GM21737 (cell line): ENCODE data around the gene PRUNE2.

Experiments used
- ATAC-seq: cut with Tn5 transposase; IDR thresholded peaks from one replicate; pipeline ENCODE4 v1.9.1; 2021; ENCODE audit warnings: mild to moderate bottlenecking, moderate library complexity; ENCODE audit not compliant: unreplicated experiment

Gene PRUNE2

DNA sequence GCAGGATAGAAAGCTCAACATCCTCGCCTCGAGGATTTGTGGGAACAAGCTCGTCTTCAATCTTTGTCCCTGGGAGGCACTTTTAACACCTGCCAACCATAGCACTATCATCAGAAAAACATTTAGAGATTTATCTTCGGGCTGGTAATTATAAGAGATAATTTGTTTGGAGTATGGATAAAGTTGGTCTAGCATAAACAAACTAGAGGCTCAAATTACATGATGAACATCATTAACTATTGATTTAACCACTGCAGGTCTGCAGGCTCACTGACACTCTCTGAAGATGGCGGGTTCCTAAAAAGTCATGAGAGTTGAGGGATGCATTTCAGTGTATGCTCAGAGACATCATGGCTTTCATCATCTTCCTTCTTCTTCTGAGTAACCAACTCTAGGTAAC lies 167.5 kb downstream of the PRUNE2 start:
- no peak for ATAC-seq

DNA sequence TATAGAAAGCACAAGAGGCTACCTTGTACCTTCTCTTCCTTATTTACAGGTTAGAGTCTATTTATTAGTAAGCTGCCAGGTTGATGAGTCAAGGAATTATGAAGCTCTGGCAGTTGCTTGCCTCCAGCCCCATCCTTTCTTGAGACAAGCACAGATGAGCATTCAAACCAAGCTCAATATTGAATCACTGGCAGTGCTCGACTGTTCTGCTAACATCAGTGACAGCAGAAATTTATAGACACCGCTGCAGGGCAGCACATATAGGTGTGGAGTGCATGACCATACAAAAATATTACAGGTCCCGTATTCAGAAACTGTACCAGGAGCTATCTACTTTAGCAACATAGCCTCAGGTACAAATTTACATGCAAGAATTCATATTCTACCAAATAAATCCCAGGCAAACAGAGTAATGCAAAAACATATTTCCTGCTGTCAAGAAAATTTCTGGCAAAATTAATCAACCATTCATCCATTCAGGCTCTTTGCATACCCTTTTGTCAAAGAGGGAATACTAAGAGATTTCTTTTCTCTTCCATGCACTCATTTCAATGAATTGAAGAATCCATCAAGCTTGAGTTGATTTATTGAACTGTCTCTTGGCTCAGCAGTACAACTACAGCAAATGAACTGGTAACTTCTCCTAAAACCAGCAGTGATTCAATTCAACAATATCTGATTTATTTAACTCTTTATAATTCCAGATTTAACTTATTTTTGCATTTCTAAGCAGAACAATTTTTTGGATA lies 168.6 kb downstream of the PRUNE2 start:
- no peak for ATAC-seq

DNA sequence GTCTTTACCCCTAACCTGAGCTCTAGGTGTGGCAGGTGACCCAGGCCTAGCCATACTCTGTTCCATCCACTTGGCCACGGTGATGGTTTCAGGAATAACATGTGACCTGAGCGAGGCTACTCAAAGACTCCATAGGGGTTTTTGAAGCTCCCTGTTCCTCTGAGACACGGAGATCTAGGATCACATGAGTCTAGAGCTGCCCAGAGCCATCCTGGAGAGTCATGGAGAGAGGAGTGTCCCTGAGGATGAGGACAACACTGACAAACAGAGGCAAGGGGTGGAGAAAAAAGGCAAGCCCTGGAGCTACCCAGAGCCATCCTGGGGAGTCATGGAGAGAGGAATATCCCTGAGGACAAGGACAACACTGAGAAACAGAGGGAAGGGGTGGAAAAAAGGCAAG lies 171.2 kb downstream of the PRUNE2 start:
- ATAC-seq, result no peak

DNA sequence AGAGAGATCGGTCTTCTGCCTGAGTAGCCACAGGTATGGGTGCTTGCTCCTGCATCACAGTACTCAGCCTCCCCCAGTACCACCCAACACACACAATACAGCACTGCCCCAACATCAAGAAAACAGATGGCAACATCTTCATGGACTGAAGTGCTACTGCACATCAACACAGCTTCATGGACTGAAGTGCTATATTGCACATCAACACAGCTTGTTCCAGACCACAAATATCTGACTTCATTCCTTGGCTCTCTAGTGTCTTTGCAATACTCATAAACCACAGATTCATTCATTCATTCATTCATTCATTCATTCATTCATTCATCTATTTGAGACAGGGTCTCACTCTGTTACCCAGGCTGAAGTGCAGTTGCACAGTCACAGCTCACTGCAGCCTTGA lies 172.8 kb downstream of the PRUNE2 start:
- ATAC-seq, result no peak

DNA sequence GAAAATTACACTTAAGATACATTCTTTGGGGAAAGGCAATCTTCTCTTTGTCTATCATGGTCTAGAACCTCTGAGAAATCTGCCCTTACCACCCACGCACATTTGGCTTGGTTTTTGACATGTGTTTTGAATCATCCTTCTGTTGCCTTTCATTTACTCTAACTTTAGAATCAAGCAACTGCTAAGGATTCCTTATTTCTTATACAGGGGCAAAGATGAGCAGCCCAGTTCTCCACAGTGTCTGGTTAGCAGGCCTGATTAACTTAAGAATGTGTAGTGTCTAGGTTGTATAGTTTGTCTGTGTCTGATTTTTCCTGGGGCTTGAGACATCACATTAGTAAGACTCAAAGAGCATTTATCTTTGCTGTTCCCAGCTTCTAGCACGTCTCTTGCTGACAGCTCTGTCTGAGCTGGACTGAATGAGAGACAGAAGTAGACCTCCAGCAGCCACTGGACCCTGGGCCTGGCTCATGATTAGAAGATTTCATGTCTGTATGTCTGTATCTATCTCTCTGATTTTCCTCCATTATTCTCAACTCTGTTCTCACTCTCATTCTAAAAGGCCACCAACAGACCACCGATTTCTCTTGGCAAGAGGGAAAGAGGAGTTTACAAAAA lies 173.5 kb downstream of the PRUNE2 start:
- no peak for ATAC-seq

DNA sequence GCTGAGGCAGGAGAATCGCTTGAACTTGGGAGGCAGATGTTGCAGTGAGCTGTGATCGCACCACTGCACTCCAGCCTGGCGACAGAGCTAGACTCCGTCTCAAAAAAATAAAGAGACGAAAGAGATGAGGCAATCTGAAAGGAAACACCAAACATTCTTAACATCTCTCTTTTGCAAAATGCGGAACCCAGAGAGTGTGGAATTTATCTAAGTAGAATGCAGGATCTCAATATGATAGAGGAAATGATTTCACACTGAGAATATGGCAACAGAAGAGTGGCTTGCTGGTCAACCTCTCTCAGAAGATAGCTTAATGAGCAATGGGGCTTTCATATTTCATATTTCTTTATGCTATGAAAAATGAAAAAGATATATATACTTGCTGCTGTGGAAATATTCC lies 175.1 kb downstream of the PRUNE2 start:
- no peak for ATAC-seq

DNA sequence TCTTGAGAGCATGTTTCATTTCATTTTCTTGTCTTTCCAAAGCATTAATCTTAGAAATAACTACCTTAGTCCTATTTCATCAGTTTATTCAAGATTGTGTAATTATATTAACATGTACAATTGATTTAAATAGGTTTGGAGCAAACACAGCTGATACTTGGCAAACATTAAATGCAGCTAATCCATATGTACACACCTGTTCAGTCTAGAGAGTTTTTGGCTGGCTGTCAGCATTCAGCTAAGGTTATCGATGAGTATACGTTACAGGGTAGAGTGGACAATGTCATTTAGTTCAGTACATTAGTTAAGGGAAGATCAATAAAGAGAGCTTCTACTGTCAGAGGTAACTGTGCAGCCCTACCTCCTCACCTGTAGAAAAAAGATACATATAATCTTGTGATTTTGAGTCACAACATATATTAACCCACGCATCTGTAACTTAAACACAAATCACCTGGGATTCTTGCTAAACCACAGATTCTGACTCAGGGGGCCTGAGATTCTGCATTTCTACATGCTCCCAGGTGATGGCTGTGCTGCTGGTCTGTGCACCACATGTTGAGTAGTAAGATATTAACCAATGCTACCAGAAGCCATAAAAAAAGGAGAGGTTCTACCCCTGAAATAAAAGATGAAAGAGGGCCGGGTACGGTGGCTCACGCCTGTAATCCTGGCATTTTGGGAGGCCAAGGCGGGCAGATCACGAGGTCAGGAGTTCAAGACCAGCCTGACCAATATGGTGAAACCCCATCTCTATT lies 175.8 kb downstream of the PRUNE2 start:
- ATAC-seq, result no peak

DNA sequence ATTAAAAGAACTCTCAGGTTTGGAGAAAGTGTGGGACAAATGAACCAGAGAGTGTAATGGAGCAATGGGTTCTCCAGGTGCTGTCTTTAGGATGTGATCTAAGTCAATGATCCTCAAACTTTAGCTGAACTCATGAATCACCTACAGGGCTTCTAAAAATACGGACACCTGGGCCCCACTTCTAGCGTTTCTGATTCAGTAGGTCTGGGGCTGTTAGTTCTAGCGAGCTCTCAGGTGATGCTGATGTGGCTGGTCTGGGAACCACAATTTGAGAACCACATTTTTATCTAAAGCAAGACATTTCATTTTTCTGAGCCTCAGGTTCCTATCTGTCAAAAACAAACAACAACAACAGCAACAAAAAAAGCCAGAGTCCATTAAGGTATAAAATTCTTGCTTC lies 176.8 kb downstream of the PRUNE2 start:
- no peak for ATAC-seq

DNA sequence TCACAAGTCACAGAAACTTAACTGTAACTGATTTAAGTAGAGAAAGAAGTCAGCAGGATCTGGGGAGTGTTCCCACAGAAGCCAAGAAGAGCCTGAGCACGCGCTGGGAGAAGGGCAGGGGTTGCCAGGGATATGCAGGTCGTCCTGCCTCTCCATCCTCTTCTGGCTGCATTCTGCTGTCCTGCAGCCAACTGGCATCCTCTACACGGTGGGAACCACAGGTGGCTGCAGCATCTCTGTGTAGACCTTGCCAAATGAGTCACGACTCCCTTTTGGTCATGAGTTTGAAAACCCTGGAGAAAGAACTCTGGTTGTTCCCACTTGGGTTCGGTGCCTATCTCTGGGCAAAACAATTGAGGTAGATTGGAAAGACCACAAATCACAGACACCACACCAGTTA lies 180.0 kb downstream of the PRUNE2 start:
- no peak for ATAC-seq

DNA sequence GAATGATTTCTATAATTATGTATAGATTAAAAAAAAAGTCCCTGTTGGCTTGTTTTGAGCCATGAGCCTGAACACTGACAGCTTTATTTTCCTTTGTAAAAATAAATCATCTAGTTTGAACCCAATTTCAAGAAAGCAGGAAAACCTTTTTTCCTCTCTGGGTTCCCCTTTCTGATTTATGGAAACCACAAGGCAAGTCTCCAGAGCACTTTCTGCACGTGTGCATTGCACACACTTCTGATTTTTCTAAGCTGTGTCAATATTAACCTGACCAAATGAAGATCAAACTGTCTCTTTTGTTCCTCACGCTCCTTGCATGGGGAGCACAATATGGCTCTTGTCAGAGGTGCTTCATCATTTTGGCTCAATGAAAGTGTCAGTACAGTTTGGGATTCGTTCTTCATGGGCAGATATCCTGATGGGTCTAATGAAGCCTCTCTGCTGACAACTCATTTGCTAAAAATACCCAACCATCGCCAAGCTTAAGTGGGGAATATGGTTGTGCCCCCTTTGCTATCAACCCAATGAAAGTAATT lies 180.8 kb downstream of the PRUNE2 start:
- ATAC-seq, result no peak

DNA sequence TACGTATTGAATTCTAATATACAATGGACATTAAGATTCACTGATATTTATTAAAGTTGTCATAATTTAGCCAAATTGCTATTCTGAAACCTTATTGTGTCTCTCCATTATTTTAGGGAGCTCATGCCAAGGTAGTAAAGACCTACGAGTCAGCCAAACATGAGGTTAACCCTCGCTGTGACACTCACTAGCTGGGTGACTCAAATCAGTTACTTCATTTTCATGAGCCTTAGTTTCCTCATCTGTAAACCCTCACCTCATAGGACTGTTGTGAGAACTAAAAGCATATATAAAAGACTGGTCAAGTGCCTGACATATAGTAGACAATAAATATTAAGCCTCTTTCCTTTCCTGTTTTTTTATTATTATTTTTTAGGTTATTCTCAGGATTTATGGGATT lies 185.7 kb downstream of the PRUNE2 start:
- ATAC-seq, result no peak

DNA sequence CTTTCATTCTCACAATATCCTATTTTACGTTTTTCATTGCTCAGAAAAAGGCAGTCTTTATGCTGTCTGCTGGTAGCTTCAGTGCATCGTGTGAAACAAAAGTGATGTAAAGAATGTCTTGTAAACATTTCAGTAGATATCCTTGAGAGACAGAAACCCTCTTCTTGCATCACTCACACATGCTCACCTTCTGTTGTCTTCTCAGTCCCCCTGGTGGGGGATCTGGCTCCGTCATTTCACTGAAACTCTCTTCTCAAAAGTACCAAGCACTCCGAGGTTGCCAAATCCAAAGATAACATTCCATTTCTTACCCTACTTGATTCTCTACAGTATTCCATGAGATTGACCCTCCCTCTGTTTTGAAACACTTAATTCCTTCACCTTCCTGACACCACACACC lies 187.7 kb downstream of the PRUNE2 start:
- no peak for ATAC-seq

DNA sequence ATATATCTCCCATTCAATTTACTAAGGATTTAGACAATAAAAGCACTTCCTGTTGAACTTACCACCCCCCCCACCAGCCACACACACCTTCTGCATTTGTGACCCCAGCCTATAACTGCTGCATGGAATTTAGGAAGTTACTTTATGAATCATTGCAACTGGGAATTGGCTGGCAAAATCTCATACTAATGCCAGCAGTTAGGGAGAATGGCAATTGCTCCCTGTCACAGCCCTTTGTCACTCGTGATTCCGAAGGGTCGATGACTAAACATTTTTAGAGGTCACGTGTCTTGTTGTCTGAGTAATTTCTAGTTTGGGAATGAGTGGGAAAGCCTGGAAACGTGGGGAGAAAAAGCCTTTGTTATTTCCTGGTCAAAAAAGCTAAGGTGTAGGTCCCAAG lies 188.3 kb downstream of the PRUNE2 start:
- no peak for ATAC-seq

DNA sequence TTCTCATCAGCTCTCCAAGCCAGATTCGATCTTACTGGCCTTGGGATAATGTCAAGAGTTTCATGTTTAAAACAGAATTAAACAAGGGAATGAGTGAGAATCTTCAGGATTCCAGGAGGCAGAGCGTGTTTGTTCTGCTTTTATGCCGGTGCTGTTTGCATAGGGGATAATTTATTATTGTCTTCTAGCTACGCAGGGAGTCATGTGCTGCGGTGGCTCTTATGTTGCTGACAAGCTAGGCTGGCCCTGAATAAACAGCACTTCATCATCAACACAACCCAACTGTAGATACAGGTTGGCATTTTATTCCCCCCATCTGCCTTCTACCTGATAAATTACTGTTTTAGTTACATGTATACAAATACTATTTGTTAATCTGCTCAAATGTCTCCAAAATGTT lies 188.7 kb downstream of the PRUNE2 start:
- ATAC-seq, result no peak

DNA sequence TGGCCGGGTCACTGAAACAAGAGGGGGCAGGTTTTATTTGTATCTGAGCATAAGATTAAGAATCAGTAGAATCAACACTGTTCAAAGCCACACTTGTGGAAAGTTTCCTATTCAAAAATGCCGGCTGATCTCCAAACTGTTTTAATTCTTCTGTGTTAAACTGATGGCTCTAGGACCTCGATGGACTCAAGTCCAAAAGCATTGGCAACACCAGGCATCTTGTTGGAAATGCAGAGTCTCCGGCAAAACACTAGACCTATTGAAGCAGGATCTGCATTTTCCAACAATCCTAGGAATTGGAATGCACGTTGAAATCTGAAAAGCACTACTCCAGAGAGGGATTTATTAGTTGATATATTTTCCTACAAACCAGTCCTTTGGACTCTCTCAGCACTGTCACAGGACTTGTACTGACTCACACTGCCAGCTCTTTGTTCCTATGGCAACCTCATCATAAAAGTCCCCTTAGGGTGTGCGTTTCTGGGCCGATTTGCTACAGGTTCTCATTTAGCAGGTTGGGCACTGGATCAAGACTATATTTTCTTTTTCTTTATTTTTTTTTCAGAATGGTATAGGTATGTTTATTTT lies 189.7 kb downstream of the PRUNE2 start:
- no peak for ATAC-seq

DNA sequence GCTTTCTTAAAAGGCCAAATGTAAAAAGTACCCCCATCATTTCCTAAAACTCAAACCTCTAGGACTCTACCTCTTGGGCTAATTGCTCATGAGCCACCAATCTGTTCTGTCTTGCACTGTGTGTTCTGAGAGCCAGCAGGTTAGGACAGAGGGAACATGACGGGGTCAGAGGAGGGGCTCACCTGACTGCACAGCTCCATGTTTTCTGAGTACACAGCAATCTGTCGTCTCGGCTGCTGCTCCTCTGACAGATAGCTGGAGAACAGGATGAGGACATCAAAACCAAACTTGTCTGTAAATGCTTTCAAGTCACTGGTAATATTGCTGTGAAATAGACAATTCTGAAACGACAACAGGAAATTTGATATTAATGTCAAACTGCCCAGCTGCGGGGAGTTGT lies 192.5 kb downstream of the PRUNE2 start:
- ATAC-seq, result no peak

DNA sequence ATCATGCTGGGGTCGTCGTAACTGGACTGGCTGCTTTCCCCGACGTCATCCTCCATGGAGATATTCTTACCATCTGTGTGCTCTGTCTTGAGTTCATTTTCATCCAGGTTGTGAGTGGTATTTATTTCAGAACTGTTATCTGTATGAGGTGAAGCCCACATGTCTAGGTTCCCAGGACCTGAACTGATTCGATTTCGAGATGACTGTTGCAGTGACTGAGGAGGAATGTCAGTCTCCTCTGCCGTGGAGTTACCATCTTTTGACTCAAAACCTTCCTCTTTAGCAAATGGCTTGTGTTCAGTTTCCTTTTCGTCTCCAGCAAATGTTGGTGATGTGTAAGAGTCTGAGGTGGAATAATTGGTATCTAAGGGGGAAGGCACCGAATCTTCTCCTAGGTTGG lies 196.9 kb downstream of the PRUNE2 start:
- ATAC-seq, result no peak

DNA sequence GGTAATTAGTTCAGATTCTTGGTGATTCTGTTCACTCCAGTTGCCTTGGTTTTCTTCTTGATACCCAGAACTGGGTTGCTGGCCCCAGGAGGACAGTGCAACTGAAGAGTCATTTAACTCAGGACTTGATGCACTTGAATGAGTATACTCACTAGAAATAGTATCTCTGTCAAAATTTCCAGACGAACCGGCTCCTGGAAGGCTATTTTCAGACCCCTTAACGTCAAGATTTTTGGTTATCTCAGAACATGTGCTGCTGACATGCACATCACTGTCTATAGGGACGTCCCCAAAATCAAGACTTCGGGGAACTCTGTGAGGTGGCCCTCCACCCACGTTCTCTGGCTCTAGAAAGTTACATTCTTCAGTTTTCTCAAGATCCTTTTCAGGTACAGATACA lies 198.4 kb downstream of the PRUNE2 start:
- no peak for ATAC-seq

DNA sequence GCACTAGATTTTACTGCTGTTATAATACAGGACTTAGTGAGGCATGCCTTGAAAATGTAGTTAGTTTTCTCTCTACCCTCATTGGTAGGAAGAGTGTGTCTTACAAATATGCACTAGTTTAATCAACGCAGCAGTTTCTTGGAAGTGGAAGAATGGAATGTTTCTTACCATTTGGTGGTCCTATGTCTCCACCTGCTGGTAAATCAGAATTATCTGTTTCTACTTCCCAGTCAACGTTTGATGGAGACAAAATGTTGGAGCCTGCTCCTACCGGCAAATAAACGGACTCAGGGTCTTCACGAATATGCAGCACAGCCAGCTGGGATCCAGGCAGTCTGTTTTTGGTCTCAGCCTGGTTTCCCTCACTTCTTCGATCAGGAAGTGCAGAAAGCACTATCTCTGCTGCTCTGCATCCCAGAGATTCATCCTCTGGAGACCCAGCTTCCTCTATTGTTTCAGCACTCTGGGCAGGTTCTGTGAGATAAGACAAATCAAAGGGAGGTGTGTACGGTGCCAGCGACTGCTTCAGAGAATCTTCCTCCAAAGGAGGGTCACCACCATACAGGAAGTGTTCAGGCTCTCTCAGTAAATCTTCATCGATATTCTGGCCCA lies 201.2 kb downstream of the PRUNE2 start:
- ATAC-seq, result no peak

DNA sequence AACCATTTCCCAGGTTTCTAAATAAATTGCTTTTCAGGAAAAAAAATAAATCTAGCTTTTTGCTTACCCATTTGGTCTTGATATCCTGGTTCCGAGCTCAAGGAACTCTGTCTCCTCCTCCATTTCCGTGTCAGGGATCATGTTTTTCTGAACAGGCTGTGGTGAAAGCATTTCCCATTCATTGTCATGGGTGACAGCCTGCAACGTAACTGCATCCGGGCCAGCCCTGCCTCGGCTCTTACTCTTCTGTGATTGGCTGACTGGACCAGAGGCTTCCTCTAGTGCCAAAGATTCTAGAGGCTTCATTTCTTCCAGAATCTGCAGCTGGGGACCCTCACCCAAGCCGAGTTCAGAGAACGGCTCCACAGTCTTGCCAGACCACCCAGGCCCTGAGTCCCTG lies 202.6 kb downstream of the PRUNE2 start:
- no peak for ATAC-seq

DNA sequence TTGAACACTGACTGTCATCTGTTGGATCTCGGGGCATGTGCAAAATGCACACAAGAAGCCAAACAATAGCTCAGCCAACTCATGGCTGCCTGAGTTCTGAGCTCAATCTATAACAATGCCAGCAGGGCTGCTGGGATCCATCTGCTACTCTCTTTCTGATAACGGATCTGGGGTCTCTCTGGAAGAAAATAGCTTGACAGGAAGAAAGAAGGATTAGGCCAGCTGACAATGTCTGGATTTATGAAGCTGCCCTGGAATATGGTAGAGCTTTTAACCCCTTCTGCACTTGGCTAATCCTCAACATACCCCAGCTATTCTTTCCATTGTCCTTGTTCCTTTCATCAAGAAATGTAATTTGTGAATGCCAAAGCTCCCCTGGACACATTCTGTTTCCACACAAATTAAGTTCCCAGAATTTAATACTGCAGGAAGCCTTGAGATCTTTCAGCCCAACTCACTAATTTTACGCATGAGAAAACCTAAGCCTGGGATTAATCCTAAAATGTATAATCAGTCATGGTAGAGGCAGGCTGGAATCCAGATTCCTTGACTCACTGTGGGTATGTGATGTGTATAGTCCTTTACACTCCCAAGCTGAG lies 204.4 kb downstream of the PRUNE2 start:
- ATAC-seq, result no peak
